AG04449 (cell line): ENCODE results near the gene HMGN1.

ENCODE experiments used
- CTCF ChIA-PET: fragments of 350-600 bp; formaldehyde crosslinking; extraction: SDS; loops from one replicate; lab custom pipeline; 2021; ENCODE audit warnings: antibody characterized with exemption; lab: Yijun Ruan, JAX
- POLR2A ChIA-PET: fragments of 400-600, 350-600 bp; formaldehyde crosslinking; extraction: SDS; loops from one replicate; lab custom pipeline; 2020; ENCODE audit warnings: antibody characterized with exemption, inconsistent platforms; lab: Yijun Ruan, JAX
- DNase-seq: peaks from one replicate; pipeline ENCODE4 v3.0.0-alpha.2; 2010; ENCODE audit warnings: low read depth, low spot score
- H3K4me3 ChIP-seq: 2 replicates; pipeline ENCODE4 v1.5.1; 2011; ENCODE audit warnings: low read depth, mild to moderate bottlenecking, control low read depth, low read length
- CTCF ChIP-seq: IDR thresholded peaks from one replicate; pipeline ENCODE4 v1.5.1; 2011; ENCODE audit warnings: mild to moderate bottlenecking, moderate library complexity, low read length, control low read depth, inconsistent platforms; ENCODE audit not compliant: insufficient read depth; ENCODE audit errors: missing control alignments

Gene HMGN1

GRCh38 chr21:39327727-39328126 is 21.2 kb downstream of the HMGN1 start:
- no peak overlapping the region for H3K4me3 ChIP-seq
- no peak for DNase-seq
- no peak for TF ChIP-seq CTCF
- ChIA-PET CTCF (no interaction called here), POLR2A (no interaction called here)

- DNase-seq = no peak
- ChIA-PET CTCF (no interaction called here), POLR2A (no interaction called here)
- no peak overlapping the region for H3K4me3 ChIP-seq
- TF ChIP-seq CTCF = no peak
Observed at GRCh38 chr21:39326607-39327307, 22.1 kb downstream of the HMGN1 start.

- ChIA-PET CTCF (no interaction called here), POLR2A (no interaction called here)
- no peak for TF ChIP-seq CTCF
- no peak for DNase-seq
- H3K4me3 ChIP-seq = no peak overlapping the region
Observed at GRCh38 chr21:39325458-39325857, 23.4 kb downstream of the HMGN1 start.

GRCh38 chr21:39321424-39321823 is 27.5 kb downstream of the HMGN1 start:
- DNase-seq = no peak
- ChIA-PET CTCF (no interaction called here), POLR2A (no interaction called here)
- TF ChIP-seq CTCF = no peak
- no peak overlapping the region for H3K4me3 ChIP-seq

- no peak for DNase-seq
- no peak for TF ChIP-seq CTCF
Observed at GRCh38 chr21:39319814-39320332, 29.0 kb downstream of the HMGN1 start.

GRCh38 chr21:39319251-39319756 is 29.6 kb downstream of the HMGN1 start:
- CTCF ChIA-PET = no interaction called here
- no peak for TF ChIP-seq CTCF
- DNase-seq = no peak
- POLR2A ChIA-PET = no interaction called here
- H3K4me3 ChIP-seq = no peak overlapping the region

More at GRCh38 chr21:39319814-39320332, 29.0 kb downstream of the HMGN1 start:
- ChIA-PET POLR2A (no interaction called here), CTCF (no interaction called here)
- no peak overlapping the region for H3K4me3 ChIP-seq
